ENCODE measurements around the gene CNTN4.

CNTN4 gene

GRCh38 chr3:3080309-3080708, 981.6 kb downstream of the CNTN4 start:
- H3K4me3 ChIP-seq = no peak overlapping the region
- DNase-seq (ENCODE audit: low spot score) = no peak
- no peak for TF ChIP-seq CTCF (IDR thresholded peaks at IDR 0.05)

GRCh38 chr3:3081381-3082233, 982.9 kb downstream of the CNTN4 start:
- TF ChIP-seq CTCF (IDR thresholded peaks at IDR 0.05) = no peak
- Histone ChIP-seq H3K27ac (no peak overlapping the region), H3K4me3 (no peak overlapping the region)
- no peak for DNase-seq (ENCODE audit: low spot score)

More at GRCh38 chr3:3080309-3080708, 981.6 kb downstream of the CNTN4 start:
- H3K27ac ChIP-seq = no peak overlapping the region

- TF ChIP-seq CTCF (IDR thresholded peaks at IDR 0.05) = no peak
- DNase-seq (ENCODE audit: low spot score) = no peak
- H3K27ac ChIP-seq = no peak overlapping the region
- H3K4me3 ChIP-seq = no peak overlapping the region
Measured at GRCh38 chr3:3082234-3082924, 983.7 kb downstream of the CNTN4 start.

GRCh38 chr3:3084890-3085289, 986.2 kb downstream of the CNTN4 start:
- DNase-seq (ENCODE audit: low spot score) = no peak
- Histone ChIP-seq H3K27ac (no peak overlapping the region), H3K4me3 (no peak overlapping the region)
- no peak for TF ChIP-seq CTCF (IDR thresholded peaks at IDR 0.05)

- no peak overlapping the region for H3K4me3 ChIP-seq
- no peak overlapping the region for H3K27ac ChIP-seq
- TF ChIP-seq CTCF (IDR thresholded peaks at IDR 0.05) = no peak
- no peak for DNase-seq (ENCODE audit: low spot score)
Measured at GRCh38 chr3:3085782-3086181, 987.1 kb downstream of the CNTN4 start.

- Histone ChIP-seq H3K27ac (no peak overlapping the region), H3K4me3 (no peak overlapping the region)
- no peak for DNase-seq (ENCODE audit: low spot score)
- TF ChIP-seq CTCF (IDR thresholded peaks at IDR 0.05) = no peak
Measured at GRCh38 chr3:3086239-3086638, 987.6 kb downstream of the CNTN4 start.

All from coronary artery (tissue), 2 donors.